GM19397 (cell line): ENCODE results near the gene CEBPG.

Experiments used
- ATAC-seq: cut with Tn5 transposase; IDR thresholded peaks from one replicate; pipeline ENCODE4 v1.9.1; 2021; ENCODE audit warnings: mild to moderate bottlenecking, moderate library complexity; ENCODE audit not compliant: unreplicated experiment

Gene CEBPG

DNA sequence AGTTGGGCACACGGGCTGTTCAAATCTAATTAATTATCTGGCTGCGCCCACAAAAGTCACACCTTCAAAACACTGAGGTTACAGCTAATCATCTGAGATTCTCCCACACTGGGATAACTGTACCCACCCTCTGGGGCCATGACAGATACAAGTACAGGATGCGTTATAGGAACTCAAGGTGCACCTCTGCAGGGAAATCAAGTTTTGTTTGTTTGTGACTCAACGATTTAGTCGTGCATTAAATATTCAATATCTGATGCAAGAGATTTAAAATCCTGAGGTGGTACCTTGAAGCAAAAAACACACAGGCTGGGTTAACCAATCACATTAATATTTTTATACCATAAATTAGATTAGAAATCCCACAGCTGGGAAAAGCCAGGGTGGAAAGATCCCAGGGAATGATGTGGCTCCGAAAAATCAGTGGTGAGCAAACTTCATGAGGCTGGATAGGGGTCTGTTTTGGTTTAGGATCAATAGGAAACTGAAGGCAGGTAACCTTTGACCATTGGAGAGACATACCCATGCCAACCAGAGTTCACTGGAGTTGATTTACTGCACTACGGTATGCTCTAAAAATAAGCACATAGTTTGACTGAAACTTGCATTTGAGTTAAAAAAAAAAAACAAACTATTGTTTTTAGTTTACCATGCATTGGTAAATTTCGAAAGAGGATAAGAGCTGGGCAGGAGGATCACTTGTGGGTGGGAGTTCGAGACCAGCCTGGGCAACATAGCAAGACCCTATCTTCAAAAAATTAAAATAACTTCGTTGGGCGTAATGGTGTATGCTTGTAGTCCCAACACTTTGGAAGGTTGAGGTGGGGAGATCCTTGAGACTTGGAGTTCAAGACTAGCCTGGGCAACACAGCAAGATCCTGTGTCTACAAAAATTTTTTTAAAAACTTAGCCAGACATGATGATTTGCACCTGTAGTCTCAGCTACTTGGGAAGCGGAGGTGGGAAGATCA, 23.9 kb upstream of the CEBPG start:
- no peak for ATAC-seq

DNA sequence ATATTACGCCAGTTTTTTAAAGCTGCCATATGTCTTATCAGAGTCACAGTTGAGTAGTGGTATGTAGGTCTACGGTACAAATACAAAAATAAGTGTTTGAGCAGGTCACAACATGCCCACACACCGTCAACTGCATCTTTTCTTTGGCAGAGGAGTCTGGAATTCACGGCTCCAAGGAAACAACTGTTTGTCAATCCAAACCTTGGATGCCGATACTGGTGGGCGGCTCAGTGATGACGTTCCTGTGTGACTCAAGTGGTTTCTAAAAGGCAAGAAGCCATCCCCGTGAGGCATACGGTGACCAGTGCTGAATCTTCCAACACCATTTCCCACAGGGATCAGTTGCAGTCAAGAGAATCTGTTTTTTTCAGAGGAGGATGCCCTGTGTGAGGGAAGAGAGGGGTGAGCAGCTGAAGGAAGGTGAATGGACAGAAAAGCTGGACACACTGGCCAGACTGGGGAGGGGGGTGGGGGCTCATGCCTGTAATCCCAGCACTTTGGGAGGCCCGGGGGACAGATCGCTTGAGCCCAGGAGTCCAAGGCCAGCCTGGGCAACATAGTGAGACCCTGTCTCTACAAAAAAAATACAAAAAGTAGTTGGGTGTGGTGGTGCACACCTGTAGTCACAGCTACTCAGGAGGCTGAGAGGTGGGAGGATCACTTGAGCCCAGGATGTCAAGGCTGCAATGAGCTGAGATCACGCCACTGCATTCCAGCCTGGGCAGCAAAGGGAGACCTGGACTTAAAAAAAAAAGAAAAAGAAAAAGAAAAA, 22.8 kb upstream of the CEBPG start:
- no peak for ATAC-seq

DNA sequence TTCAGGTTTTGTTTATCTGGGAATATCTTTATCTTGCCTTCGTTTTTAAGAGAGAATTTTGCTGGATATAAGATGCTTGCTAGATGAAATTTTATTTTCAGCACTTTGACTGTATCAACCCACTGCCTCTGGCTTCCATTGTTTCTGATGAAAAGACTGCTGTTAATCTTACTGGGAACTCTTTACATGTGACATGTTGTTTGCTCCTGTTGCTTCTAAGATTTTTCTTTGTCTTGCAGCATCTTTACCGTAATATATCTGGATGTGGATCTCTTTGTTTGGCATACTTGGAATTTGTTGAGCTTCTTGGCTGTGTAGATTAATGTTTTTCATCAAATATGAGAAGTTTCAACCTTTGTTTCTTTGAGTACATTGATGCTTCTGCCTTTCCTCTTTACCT, 18.0 kb upstream of the CEBPG start:
- ATAC-seq, result no peak

DNA sequence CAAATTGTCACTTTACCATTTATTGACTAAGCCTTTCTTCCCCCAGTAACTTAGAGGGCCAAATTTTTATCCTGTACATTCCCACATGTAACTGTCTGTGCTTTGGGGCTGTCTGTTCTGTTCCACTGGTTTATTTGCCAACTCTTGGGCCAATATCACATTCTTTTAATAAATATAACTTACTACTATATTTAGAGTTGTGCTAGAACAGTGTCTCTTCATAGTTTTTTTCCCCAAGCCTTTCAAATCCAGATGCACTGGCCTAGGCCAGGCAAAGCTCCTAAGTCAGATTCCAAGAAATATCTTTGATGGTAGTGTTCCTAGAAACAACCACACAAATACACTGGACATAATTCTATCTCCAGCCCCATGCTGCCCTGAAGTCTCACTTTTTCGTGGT, 16.0 kb upstream of the CEBPG start:
- ATAC-seq, result no peak

DNA sequence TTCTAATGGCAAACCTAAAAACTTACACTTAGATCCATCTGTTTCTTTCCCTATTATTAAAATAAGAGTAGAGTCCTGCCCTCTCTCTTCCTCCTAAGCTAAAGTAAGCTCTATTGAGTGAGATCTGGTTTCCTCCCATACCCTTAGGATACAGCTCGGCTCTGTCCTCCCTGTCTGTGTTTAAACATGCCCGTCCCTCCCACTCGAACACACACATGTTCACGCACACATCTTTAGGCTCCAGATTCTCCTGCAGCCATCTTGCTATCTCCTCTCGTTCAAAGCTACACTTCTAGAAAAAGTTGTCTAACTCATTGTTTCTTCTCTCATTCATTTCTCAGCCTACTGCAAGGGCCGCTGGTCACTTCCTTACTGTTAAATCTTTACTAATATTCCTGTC, 15.1 kb upstream of the CEBPG start:
- no peak for ATAC-seq

DNA sequence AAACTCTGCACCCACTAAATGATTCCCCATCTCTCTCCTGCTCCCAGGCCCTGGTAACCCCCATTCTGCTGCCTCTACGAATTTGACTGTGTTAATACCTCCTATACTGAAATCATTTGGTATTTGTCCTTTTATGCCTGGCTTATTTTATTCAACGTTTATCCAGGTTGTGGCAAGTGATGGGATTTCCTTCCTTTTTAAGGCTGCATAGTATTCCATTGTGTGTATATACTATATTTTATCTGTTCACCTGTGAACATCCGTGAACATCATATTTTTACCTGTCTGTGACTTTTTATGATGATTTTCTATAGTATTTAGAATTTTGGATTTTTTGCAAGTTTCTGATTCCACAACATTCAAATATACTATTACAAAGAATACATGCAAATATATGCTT, 13.9 kb upstream of the CEBPG start:
- no peak for ATAC-seq

DNA sequence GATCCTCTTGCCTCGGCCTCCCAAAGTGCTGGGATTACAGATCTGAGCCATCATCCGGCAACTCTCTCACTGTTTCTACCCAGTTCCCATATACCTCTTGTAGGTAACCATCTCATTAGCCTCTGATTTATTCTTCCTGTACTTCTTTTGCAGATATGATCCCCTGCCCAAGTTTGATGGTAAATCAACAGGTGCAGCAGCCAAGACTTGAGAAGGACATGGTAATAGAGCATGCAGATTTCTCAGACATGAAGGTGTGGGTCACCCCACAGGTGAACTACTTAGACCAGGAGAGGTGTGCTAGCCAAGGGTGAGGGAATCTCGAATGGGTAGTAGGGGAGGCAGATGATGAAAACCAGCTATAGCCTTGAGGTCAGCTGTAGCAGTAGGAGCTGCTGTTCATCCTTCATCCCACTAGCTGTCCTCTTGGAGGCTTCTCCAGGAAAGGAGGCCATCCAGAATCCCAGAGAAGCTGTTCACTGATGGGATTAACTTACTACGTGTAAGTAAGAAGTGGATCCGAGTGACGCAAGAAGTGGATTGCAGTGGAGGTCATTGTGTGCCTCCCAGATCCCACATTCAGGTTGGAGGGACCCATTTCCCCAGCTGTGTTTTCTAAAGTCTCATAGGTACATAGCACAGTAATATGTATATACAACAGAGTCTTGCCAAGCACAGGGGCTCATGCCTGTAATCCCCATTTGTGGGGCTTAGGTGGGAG, 10.8 kb upstream of the CEBPG start:
- ATAC-seq, result no peak

GRCh38 chr19:33363476-33363875, 10.0 kb upstream of the CEBPG start:
- ATAC-seq, result no peak

DNA sequence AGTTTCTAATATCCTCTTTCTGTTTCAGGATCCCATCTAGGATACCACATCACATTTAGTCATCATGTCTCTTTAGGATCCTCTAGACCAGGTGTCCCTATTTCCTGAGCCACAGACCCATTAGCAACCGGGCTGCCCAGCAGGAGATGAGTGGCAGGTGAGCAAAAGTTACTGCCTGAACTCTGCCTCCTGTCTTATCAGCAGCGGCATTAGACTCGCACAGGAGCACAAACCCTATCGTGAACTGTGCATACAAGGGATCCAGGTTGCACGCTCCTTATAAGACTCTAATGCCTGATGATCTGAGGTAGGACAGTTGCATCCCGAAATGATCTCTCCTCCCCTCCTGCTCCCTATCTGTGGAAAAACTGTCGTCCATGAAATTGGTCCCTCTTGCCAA, 7.8 kb upstream of the CEBPG start:
- ATAC-seq, result no peak

DNA sequence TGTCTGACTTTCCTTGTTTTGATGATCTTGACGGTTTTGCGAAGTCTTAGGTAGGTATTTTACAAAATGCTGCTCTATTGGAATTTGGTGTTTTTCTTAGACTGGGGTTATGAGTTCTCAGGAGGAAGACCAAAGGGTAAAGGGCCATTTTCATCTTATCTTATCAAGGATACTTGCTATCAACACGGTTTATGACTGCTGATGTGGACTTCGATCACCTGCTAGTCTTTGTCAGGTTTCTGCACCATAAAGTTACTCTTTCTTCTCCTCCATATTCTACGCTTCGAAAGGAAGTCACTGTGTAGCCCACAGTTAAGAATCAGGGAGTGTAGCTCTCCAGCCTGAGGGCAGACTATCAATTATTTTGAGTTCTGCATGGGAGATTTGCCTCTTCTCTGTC, 7.4 kb upstream of the CEBPG start:
- no peak for ATAC-seq

DNA sequence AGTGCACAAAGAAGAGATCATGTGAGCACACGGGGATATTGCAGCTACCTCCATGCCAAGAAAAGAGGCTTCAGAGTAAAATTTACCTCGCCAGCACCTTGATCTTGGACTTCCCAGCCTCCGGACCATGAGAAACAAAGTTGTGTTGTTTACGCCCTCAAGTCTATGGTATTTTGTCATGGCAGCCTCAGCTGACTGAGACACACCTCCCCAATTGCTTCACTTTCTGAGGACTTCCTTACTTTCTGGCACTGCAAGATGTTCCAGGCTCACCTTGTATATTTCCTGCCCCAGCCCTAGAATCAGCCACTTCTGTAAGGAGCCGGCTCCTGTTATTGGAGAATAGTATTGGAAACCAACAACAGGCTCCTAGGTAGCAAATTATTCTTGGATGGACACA, 6.6 kb upstream of the CEBPG start:
- no peak for ATAC-seq

GRCh38 chr19:33368074-33368864, 5.2 kb upstream of the CEBPG start:
- no peak for ATAC-seq

- no peak for ATAC-seq
These were observed 2.7 kb upstream of the CEBPG start for GRCh38 chr19:33370783-33371182.

GRCh38 chr19:33374236-33374714, 766 bp downstream of the CEBPG start:
- no peak for ATAC-seq

- no peak for ATAC-seq
These were observed 1.8 kb downstream of the CEBPG start for GRCh38 chr19:33375156-33375836.

DNA sequence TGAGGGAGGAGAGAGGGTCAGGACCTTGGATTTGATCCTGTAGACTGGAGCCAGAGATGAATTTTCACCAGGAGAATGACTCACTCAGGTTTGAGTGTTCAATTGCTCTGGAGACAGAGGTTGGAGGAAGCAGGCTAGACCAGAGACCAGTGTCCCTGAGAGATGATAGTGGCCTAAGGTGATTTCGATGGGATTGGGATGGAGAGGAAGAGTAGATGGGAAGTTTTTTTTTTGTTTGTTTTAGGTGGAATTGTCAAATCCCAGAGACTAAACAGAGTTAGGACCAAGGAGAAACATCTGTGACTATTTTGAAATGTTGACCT, 2.3 kb downstream of the CEBPG start:
- no peak for ATAC-seq

DNA sequence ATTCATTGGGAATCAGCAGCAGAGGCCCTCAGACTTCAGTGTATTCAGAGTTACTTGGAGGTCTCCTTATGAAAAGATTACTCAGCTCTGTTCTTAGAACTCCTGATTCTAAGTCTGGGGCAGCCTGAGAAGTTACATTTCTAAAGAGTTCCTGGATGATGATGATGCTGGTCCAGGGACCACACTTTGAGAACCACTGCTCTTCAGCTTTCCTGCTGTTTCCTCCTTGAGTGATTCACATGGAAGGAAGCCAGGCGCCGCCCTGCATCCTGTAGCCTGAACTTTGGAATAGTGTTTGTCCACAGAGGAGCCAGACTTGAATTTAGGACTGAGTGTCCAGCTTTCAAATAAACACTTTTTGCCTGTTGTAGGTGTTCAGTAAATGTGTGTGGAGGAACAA, 2.9 kb downstream of the CEBPG start:
- no peak for ATAC-seq

DNA sequence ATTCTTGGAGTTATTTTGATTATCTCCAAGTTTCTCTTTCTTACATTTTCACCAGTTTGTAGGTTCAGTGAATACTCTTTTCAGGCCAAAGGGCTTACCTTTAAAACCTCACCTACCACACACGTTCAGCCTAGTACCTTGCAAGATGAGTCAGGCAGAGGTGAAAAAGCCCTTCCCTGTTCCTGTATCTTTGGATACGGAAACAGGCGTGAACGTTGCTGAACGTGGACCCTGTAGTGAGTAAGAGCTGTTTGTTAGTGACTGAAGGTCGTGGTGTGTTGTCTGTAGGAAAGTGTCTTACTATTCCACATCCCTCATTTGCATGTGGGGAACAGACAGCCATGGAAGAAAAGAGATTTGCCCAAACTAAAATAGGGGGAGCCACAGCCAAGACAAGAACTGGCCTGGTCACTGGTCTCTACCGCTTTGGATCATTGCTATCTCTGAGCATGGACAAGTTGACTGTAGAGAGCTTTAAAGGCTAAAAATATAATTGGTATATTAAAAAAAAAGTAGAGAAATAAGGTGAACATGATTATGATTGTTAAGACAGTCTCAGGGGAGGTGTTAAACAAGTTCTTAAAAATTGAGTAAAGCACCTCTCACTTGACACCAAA, 3.5 kb downstream of the CEBPG start:
- ATAC-seq, result no peak

DNA sequence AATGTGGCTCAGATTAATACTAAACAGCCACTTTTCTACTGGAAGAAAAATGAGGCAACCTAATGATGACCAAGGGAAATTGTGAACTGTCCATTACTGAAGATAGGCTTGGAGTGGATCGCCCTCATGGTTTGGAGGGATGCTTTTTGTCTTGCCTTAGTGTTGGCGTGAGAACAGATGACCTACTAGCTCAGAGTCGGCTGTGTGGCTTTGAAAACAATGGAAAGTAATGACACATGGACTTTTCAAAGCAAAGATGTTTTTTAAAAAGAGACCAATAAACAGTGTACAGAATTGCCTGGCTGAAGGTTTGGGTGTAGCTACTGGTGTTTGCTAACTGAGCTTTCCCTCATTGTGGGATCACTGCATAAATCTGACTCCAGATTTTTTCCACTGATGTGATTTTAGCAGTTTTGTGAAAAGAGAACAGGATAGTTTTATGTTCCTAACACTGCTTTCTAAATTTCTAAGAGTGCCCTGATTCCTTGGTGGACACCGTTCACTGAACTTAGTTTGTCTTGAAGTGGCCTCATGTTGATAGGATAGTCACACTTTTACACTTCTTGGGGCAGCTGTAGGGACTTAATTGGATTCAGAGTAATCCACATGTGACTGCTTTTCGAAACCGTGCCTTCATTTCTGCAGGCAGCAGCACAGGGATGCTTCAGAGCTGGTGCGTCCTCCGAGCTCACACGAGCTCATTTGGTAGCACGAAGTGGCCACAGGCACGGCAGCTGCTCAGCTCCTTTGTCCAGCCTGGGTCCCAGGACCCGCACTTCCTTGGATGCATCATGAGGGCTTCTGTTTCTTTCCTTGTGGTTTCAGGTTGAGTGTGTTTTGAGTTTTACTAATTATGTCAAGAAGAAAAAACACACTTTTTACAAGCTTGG, 4.3 kb downstream of the CEBPG start:
- ATAC-seq, result no peak
